HEK293T (cell line): Measurements from ENCODE around the gene LRRC55.

Source experiments
- ARNT ChIP-seq: fragments of 450-650 bp; IDR thresholded peaks from 2 replicates; pipeline ENCODE4 v1.6.1; 2017; ENCODE audit warnings: mild to moderate bottlenecking
- BHLHE40 ChIP-seq: fragments of 450-650 bp; IDR thresholded peaks from 2 replicates; pipeline ENCODE4 v1.6.1; 2016; ENCODE audit warnings: mild to moderate bottlenecking, moderate library complexity, borderline replicate concordance
- ELF4 ChIP-seq: fragments of 450-650 bp; IDR thresholded peaks from 2 replicates; pipeline ENCODE4 v1.6.1; 2017; ENCODE audit warnings: antibody characterized with exemption
- FOXK2 ChIP-seq: fragments of 450-650 bp; IDR thresholded peaks from 2 replicates; pipeline ENCODE4 v1.6.1; 2016; ENCODE audit warnings: mild to moderate bottlenecking
- SP1 ChIP-seq: fragments of 450-650 bp; IDR thresholded peaks from 2 replicates; pipeline ENCODE4 v1.6.1; 2017
- TARDBP ChIP-seq: fragments of 450-650 bp; IDR thresholded peaks from 2 replicates; pipeline ENCODE4 v1.6.1; 2016
- ZNF384 ChIP-seq: fragments of 450-650 bp; IDR thresholded peaks from 2 replicates; pipeline ENCODE4 v1.6.1; 2016
- TF ChIP-seq, protein P1 (sequence below): fragments of 450-650 bp; IDR thresholded peaks from 2 replicates; pipeline ENCODE4 v1.6.1; 2016

GRCh38 chr11:57191311-57192219, 9.8 kb downstream of the LRRC55 start:
- no peak for TF ChIP-seq BHLHE40
- TF ChIP-seq SP1, result no peak
- no peak for TF ChIP-seq ELF4
- no peak for TF ChIP-seq ZNF384
- TF ChIP-seq FOXK2, result no peak
- no peak for TF ChIP-seq ARNT
- no peak for TF ChIP-seq TARDBP
- TF ChIP-seq, protein P1, sequence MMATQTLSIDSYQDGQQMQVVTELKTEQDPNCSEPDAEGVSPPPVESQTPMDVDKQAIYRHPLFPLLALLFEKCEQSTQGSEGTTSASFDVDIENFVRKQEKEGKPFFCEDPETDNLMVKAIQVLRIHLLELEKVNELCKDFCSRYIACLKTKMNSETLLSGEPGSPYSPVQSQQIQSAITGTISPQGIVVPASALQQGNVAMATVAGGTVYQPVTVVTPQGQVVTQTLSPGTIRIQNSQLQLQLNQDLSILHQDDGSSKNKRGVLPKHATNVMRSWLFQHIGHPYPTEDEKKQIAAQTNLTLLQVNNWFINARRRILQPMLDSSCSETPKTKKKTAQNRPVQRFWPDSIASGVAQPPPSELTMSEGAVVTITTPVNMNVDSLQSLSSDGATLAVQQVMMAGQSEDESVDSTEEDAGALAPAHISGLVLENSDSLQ, result no peak
